Natural killer cell (primary cell): ENCODE data around the gene SNX3. TPM values are rescaled to one million over a fixed set of nuclear protein-coding genes. Genes with fewer than 3 reads are reported as not detected.

Experiments used
- ATAC-seq, 3 donors: fragments of 150-1000 bp in 2 of 3; fragments of 200-7000 bp in 1 of 3; cut with Tn5 transposase; 1 replicate in 1 of 3; 2 replicates in 2 of 3; pipeline ENCODE4 v1.10.0; 2021; ENCODE audit warnings: mild to moderate bottlenecking in 2 of 3, moderate library complexity in 2 of 3
- DNase-seq, 2 donors: peaks; one replicate each; pipeline versions ENCODE4 v3.0.0 to v3.0.0-alpha.2; 2013 to 2021; ENCODE audit warnings: mixed read lengths in 1 of 2
- H3K27ac ChIP-seq: one replicate; pipeline ENCODE4 v1.5.1; 2013; ENCODE audit warnings: mild to moderate bottlenecking, low read length
- H3K27me3 ChIP-seq: one replicate; pipeline ENCODE4 v1.6.1; 2013; ENCODE audit warnings: low read length; ENCODE audit not compliant: control insufficient read depth, insufficient read depth
- H3K36me3 ChIP-seq: one replicate; pipeline ENCODE4 v1.6.1; 2013; ENCODE audit warnings: low read length; ENCODE audit not compliant: control insufficient read depth, insufficient read depth
- H3K4me1 ChIP-seq: one replicate; pipeline ENCODE4 v1.6.1; 2013; ENCODE audit warnings: low read length; ENCODE audit not compliant: control insufficient read depth, insufficient read depth
- H3K4me3 ChIP-seq: one replicate; pipeline ENCODE4 v1.5.1; 2013; ENCODE audit warnings: low read length
- H3K9me3 ChIP-seq: one replicate; pipeline ENCODE4 v1.6.1; 2013; ENCODE audit warnings: low read length; ENCODE audit not compliant: control insufficient read depth, insufficient read depth
- H3K27ac Mint-ChIP-seq, 2 donors: one replicate each; pipeline ENCODE4 v1.8.0; 2022; ENCODE audit warnings: mild to moderate bottlenecking in 2 of 2, mixed read lengths in 2 of 2, moderate library complexity in 1 of 2
- H3K27me3 Mint-ChIP-seq, 2 donors: one replicate each; pipeline ENCODE4 v1.8.0; 2022; ENCODE audit warnings: low read depth in 2 of 2, mixed read lengths in 2 of 2
- H3K36me3 Mint-ChIP-seq: one replicate; pipeline ENCODE4 v1.8.0; 2022; ENCODE audit warnings: mixed read lengths
- H3K4me1 Mint-ChIP-seq, 2 donors: one replicate each; pipeline ENCODE4 v1.8.0; 2022; ENCODE audit warnings: mixed read lengths in 2 of 2
- H3K4me3 Mint-ChIP-seq: one replicate; pipeline ENCODE4 v1.8.0; 2022; ENCODE audit warnings: mild to moderate bottlenecking, moderate library complexity, mixed read lengths
- H3K9me3 Mint-ChIP-seq, 2 donors: one replicate each; pipeline ENCODE4 v1.8.0; 2022; ENCODE audit warnings: mixed read lengths in 2 of 2
- WGBS: methylation state at CpG from one replicate; pipeline ENCODE4 v1.1.7; 2013; ENCODE audit warnings: missing lambda C conversion rate; ENCODE audit not compliant: insufficient coverage; 5-methylcytosine and 5-hydroxymethylcytosine counted together
- intact Hi-C: fragments of 100-400 bp; cut with micrococcal nuclease; formaldehyde crosslinking; loops from one replicate; pipeline ENCODE4 v1.14.2; 2022
- total RNA-seq, 4 donors: library from RNA; stranded (reverse); fragments of 120-200 nt in 1 of 4; gene quantifications; one replicate each; pipeline versions ENCODE4 v1.2.3 to v1.2.4, GENCODE V29; 2013 to 2022
- TF ChIP-seq, protein P1 (sequence below): fragments of 200-600 bp; IDR thresholded peaks from one replicate; pipeline ENCODE4 v1.8.0; 2022; ENCODE audit warnings: antibody characterized with exemption

The SNX3 gene
- total RNA-seq, 3 donors from 2014 or later (not counting 1 experiment from before 2014, with no cell fraction given): 59.7 to 71.6 (median 70.6) TPM

GRCh38 chr6:108268845-108269244, 8.0 kb upstream of the SNX3 start:
- H3K36me3 Mint-ChIP-seq: no peaks in the 10 kb centered on the region
- no peak overlapping the region for H3K4me3 Mint-ChIP-seq
- Histone ChIP-seq H3K27ac (no peak overlapping the region), H3K27me3 (no peaks in the 10 kb centered on the region), H3K36me3 (no peaks in the 10 kb centered on the region), H3K4me1 (no peaks in the 10 kb centered on the region), H3K4me3 (no peak overlapping the region), H3K9me3 (no peaks in the 10 kb centered on the region)
- TF ChIP-seq, protein P1, sequence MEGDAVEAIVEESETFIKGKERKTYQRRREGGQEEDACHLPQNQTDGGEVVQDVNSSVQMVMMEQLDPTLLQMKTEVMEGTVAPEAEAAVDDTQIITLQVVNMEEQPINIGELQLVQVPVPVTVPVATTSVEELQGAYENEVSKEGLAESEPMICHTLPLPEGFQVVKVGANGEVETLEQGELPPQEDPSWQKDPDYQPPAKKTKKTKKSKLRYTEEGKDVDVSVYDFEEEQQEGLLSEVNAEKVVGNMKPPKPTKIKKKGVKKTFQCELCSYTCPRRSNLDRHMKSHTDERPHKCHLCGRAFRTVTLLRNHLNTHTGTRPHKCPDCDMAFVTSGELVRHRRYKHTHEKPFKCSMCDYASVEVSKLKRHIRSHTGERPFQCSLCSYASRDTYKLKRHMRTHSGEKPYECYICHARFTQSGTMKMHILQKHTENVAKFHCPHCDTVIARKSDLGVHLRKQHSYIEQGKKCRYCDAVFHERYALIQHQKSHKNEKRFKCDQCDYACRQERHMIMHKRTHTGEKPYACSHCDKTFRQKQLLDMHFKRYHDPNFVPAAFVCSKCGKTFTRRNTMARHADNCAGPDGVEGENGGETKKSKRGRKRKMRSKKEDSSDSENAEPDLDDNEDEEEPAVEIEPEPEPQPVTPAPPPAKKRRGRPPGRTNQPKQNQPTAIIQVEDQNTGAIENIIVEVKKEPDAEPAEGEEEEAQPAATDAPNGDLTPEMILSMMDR: no peak
- H3K9me3 Mint-ChIP-seq: no peaks in the 10 kb centered on the region
- no peaks in the 10 kb centered on the region for H3K27me3 Mint-ChIP-seq
- ATAC-seq: no peak
- H3K4me1 Mint-ChIP-seq: no peaks in the 10 kb centered on the region
- intact Hi-C loops: loop anchor here (10.0 kb wide), 1 partner anchor 826 kb away; the partner anchor contains the start of genes CEP57L1 and SESN1
- no peak overlapping the region for H3K27ac Mint-ChIP-seq
- DNase-seq: no peak
- 74% methylated on average over 3 of the region's 3 CpGs for WGBS

GRCh38 chr6:108263371-108263770, 2.5 kb upstream of the SNX3 start:
- Histone ChIP-seq H3K27me3 (no peaks in the 10 kb centered on the region), H3K4me3 (no peak overlapping the region), H3K9me3 (no peaks in the 10 kb centered on the region), H3K36me3 (no peaks in the 10 kb centered on the region), H3K27ac (no peak overlapping the region), H3K4me1 (peaks cover 19% of the 10 kb centered on the region)
- Mint-ChIP-seq H3K9me3 (no peaks in the 10 kb centered on the region), H3K4me3 (no peak overlapping the region), H3K27me3 (no peaks in the 10 kb centered on the region), H3K27ac (no peak overlapping the region), H3K4me1 (peaks cover 5 to 21% of the 10 kb centered on the region in 2 donors), H3K36me3 (no peaks in the 10 kb centered on the region)
- intact Hi-C loops: loop anchor here (5.0 to 10.0 kb wide), 2 partner anchors 831 to 1119 kb away; partner anchors contain the start of genes CD164, CEP57L1 and SESN1
- ATAC-seq: no peak
- WGBS: 100% methylated on average over 2 of the region's 2 CpGs
- TF ChIP-seq, protein P1: no peak
- DNase-seq: no peak

DNA sequence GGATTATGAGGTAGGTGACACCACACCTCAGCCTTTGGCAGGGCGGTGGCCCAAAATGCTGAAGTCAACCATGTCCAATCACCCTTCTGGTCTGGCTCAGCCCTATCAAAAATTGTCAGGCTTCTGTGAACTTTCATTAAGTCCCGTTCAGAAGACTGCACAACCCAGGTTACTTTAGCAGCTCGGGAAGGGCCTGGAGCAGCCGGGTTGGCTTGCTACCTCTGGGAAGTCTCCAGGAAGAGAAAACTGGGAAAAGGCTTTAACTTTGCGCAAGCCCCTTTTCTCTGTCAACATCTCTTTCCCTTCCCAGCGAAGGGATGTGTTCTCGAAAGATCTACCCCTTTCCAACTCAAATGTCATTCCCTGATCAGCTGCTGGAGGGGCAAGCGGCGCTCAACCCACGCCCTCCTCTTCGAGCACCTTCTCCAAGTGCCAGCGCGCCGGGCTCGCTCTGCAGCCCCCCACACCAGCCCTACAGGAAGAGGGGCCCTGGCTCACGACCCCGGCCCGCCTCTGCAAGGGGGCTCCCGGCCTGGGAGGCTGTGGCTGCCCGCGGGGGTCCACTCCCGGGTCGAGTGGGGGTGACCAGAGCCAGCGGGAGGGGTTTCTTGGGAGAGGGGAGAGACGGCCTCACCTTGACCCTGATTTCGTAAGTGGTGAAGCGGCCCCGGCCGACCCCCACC, 573 bp downstream of the SNX3 start:
- H3K4me1 Mint-ChIP-seq: peaks cover 16 to 34% of the 10 kb centered on the region in 2 donors
- peak in 1 of 2 donors; percentile 54 for DNase-seq
- H3K9me3 Mint-ChIP-seq: no peaks in the 10 kb centered on the region
- H3K4me3 ChIP-seq: peak overlapping the region; percentile 89
- H3K27me3 Mint-ChIP-seq: no peaks in the 10 kb centered on the region
- intact Hi-C loops: loop anchor here (2.0 to 10.0 kb wide), 4 partner anchors 185 to 1122 kb away; partner anchors contain the start of genes CD164, CEP57L1, OSTM1 and SESN1
- no peaks in the 10 kb centered on the region for H3K36me3 ChIP-seq
- TF ChIP-seq, protein P1: no peak
- no peaks in the 10 kb centered on the region for H3K36me3 Mint-ChIP-seq
- peak in 1 of 3 donors; percentile 3 for ATAC-seq
- no peaks in the 10 kb centered on the region for H3K9me3 ChIP-seq
- peak overlapping the region; percentile 95 to 96 for H3K27ac Mint-ChIP-seq
- H3K27me3 ChIP-seq: no peaks in the 10 kb centered on the region
- WGBS: under 1% methylated on average over 29 of the region's 29 CpGs
- H3K4me3 Mint-ChIP-seq: peak overlapping the region; percentile 93
- peak overlapping the region; percentile 98 for H3K27ac ChIP-seq
- peaks cover 23% of the 10 kb centered on the region for H3K4me1 ChIP-seq
